HEK293 (cell line): ENCODE measurements around the gene FRMD4B.

Experiments
- CTCF ChIP-seq: fragments of 450-650 bp; formaldehyde crosslinking; IDR thresholded peaks from 2 replicates; pipeline ENCODE4 v1.5.1; 2016; ENCODE audit warnings: missing biosample characterization, missing genetic modification characterization
- REST ChIP-seq: fragments of 450-650 bp; formaldehyde crosslinking; IDR thresholded peaks from 2 replicates; pipeline ENCODE4 v1.5.1; 2016; ENCODE audit warnings: missing biosample characterization, missing genetic modification characterization
- ZNF121 ChIP-seq: fragments of 450-650 bp; formaldehyde crosslinking; IDR thresholded peaks from 2 replicates; pipeline ENCODE4 v1.5.1; 2016; ENCODE audit warnings: missing biosample characterization, missing genetic modification characterization
- ZSCAN18 ChIP-seq: fragments of 450-650 bp; formaldehyde crosslinking; IDR thresholded peaks from 2 replicates; pipeline ENCODE4 v1.5.1; 2016; ENCODE audit warnings: missing biosample characterization, missing genetic modification characterization

- TF ChIP-seq CTCF (tag by site-specific recombination) = no peak
- no peak for TF ChIP-seq ZNF121 (tag by site-specific recombination)
- no peak for TF ChIP-seq ZSCAN18 (tag by site-specific recombination)
- TF ChIP-seq REST (tag by site-specific recombination) = no peak
Observed at GRCh38 chr3:69419276-69419675, 33.4 kb upstream of the FRMD4B start.
